Activated CD8-positive, alpha-beta T cell treated with anti-CD3 and anti-CD28 coated beads for 36 hours (primary cell): ENCODE data around the gene UBASH3B. TPM values are rescaled to one million over a fixed set of nuclear protein-coding genes. Genes with fewer than 3 reads are reported as not detected.

Experiments used
- ATAC-seq: fragments of 200-7000 bp; cut with Tn5 transposase; one replicate; pipeline ENCODE4 v1.10.0; 2021; ENCODE audit warnings: mild to moderate bottlenecking, moderate library complexity
- CTCF ChIA-PET: fragments of 350-600 bp; sonication (Branson Sonifier 250); formaldehyde crosslinking; loops from one replicate; lab custom pipeline; 2021; ENCODE audit warnings: antibody characterized with exemption; lab: Charles Lee
- POLR2A ChIA-PET: fragments of 350-600 bp; sonication (Branson Sonifier 250); formaldehyde crosslinking; loops from one replicate; lab custom pipeline; 2021; ENCODE audit warnings: antibody characterized with exemption; lab: Charles Lee
- DNase-seq: peaks from one replicate; pipeline ENCODE4 v3.0.0-alpha.2; 2020
- H3K27ac Mint-ChIP-seq: one replicate; pipeline ENCODE4 v1.8.0; 2021; ENCODE audit warnings: mild to moderate bottlenecking, mixed read lengths
- H3K27me3 Mint-ChIP-seq: one replicate; pipeline ENCODE4 v1.8.0; 2021; ENCODE audit warnings: mixed read lengths
- H3K36me3 Mint-ChIP-seq: one replicate; pipeline ENCODE4 v1.8.0; 2021; ENCODE audit warnings: low read depth, mixed read lengths
- H3K4me1 Mint-ChIP-seq: one replicate; pipeline ENCODE4 v1.8.0; 2021; ENCODE audit warnings: low read depth, mixed read lengths
- H3K4me3 Mint-ChIP-seq: one replicate; pipeline ENCODE4 v1.8.0; 2021; ENCODE audit warnings: mild to moderate bottlenecking, moderate library complexity, mixed read lengths
- H3K9me3 Mint-ChIP-seq: one replicate; pipeline ENCODE4 v1.8.0; 2021; ENCODE audit warnings: mixed read lengths
- CTCF ChIP-seq: fragments of 200-600 bp; IDR thresholded peaks from one replicate; pipeline ENCODE4 v1.8.0; 2022; ENCODE audit warnings: antibody characterized with exemption, mild to moderate bottlenecking
- intact Hi-C: fragments of 100-400 bp; cut with micrococcal nuclease; formaldehyde crosslinking; loops from one replicate; pipeline ENCODE4 v1.10.0; 2022
- total RNA-seq, 2 experiments: library from RNA; stranded (reverse); gene quantifications; one replicate each; pipeline ENCODE4 v1.2.3, GENCODE V29; 2021

UBASH3B gene
- total RNA-seq, 2 experiments from 2014 or later = 36.1 to 40.6 TPM

- peaks cover 60% of the 10 kb centered on the region for H3K4me1 Mint-ChIP-seq
- no peak overlapping the region for H3K4me3 Mint-ChIP-seq
- DNase-seq (no peak), ATAC-seq (no peak)
- ChIA-PET CTCF (interaction anchor here (1.3 to 2.0 kb wide), 3 partner anchors 76 to 116 kb away, joined by 3 to 5 read pairs (median 4); no protein-coding TSS in a partner anchor), POLR2A (interaction anchor here (0.9 to 1.8 kb wide), 3 partner anchors 11 to 57 kb away, joined by 3 to 10 read pairs (median 4); no protein-coding TSS in a partner anchor)
- H3K27ac Mint-ChIP-seq = no peak overlapping the region
- no peak for TF ChIP-seq CTCF
- peaks cover 9% of the 10 kb centered on the region for H3K36me3 Mint-ChIP-seq
- H3K27me3 Mint-ChIP-seq = no peaks in the 10 kb centered on the region
- intact Hi-C loops = no loop called here
- peaks cover 2% of the 10 kb centered on the region for H3K9me3 Mint-ChIP-seq
These were observed 77.1 kb downstream of the UBASH3B start for GRCh38 chr11:122732342-122733315.

- peaks cover 9% of the 10 kb centered on the region for H3K36me3 Mint-ChIP-seq
- H3K4me1 Mint-ChIP-seq = peaks cover 53% of the 10 kb centered on the region
- no peak for TF ChIP-seq CTCF
- DNase-seq (no peak), ATAC-seq (no peak)
- no peaks in the 10 kb centered on the region for H3K27me3 Mint-ChIP-seq
- H3K4me3 Mint-ChIP-seq = no peak overlapping the region
- peaks cover 2% of the 10 kb centered on the region for H3K9me3 Mint-ChIP-seq
- intact Hi-C loops = no loop called here
- ChIA-PET POLR2A (interaction anchor here (1.8 kb wide), 1 partner anchor 10 kb away, joined by 10 read pairs; no protein-coding TSS in a partner anchor), CTCF (interaction anchor here (1.3 to 3.0 kb wide), 4 partner anchors 10 to 116 kb away, joined by 3 to 13 read pairs (median 5); no protein-coding TSS in a partner anchor)
- H3K27ac Mint-ChIP-seq = no peak overlapping the region
These were observed 77.8 kb downstream of the UBASH3B start for GRCh38 chr11:122733318-122733717.

GRCh38 chr11:122734848-122735496 lies 79.5 kb downstream of the UBASH3B start:
- ATAC-seq (no peak), DNase-seq (no peak)
- ChIA-PET CTCF (interaction anchor here (2.0 to 3.0 kb wide), 2 partner anchors 10 to 20 kb away, joined by 7 to 13 read pairs; no protein-coding TSS in a partner anchor), POLR2A (interaction anchor here (0.6 to 3.5 kb wide), 4 partner anchors 8 to 14 kb away, joined by 3 to 25 read pairs (median 4); no protein-coding TSS in a partner anchor)
- H3K9me3 Mint-ChIP-seq = peaks cover 2% of the 10 kb centered on the region
- H3K36me3 Mint-ChIP-seq = peaks cover 9% of the 10 kb centered on the region
- intact Hi-C loops = no loop called here
- TF ChIP-seq CTCF = no peak
- H3K27me3 Mint-ChIP-seq = no peaks in the 10 kb centered on the region
- peaks cover 41% of the 10 kb centered on the region for H3K4me1 Mint-ChIP-seq
- no peak overlapping the region for H3K27ac Mint-ChIP-seq
- no peak overlapping the region for H3K4me3 Mint-ChIP-seq

GRCh38 chr11:122737951-122738693 lies 82.6 kb downstream of the UBASH3B start:
- Mint-ChIP-seq H3K4me3 (no peak overlapping the region), H3K27ac (no peak overlapping the region), H3K9me3 (no peaks in the 10 kb centered on the region), H3K4me1 (peaks cover 19% of the 10 kb centered on the region), H3K27me3 (no peaks in the 10 kb centered on the region), H3K36me3 (peaks cover 3% of the 10 kb centered on the region)
- no peak for TF ChIP-seq CTCF
- DNase-seq = no peak
- intact Hi-C loops = no loop called here
- ChIA-PET POLR2A (interaction anchor here (1.0 to 1.9 kb wide), 3 partner anchors 10 to 63 kb away, joined by 3 to 12 read pairs (median 5); no protein-coding TSS in a partner anchor), CTCF (interaction anchor here (0.7 to 1.4 kb wide), 3 partner anchors 11 to 18 kb away, joined by 3 to 6 read pairs (median 3); no protein-coding TSS in a partner anchor)
- no peak for ATAC-seq
